B cell (primary cell): ENCODE measurements around the gene TRIM28. TPM values are rescaled to one million over a fixed set of nuclear protein-coding genes. Genes with fewer than 3 reads are reported as not detected.

Source experiments
- ATAC-seq: fragments of 200-7000 bp; cut with Tn5 transposase; one replicate; pipeline ENCODE4 v1.10.0; 2021; ENCODE audit warnings: low read depth, mild to moderate bottlenecking, moderate number of reproducible peaks, moderate library complexity
- CTCF ChIA-PET: fragments of 350-600 bp; sonication (Branson Sonifier 250); formaldehyde crosslinking; loops from one replicate; lab custom pipeline; 2021; ENCODE audit warnings: antibody characterized with exemption, inconsistent platforms; lab: Charles Lee
- POLR2A ChIA-PET: fragments of 350-600 bp; sonication (Branson Sonifier 250); formaldehyde crosslinking; loops from one replicate; lab custom pipeline; 2021; ENCODE audit warnings: antibody characterized with exemption; lab: Charles Lee
- DNase-seq: peaks from one replicate; pipeline ENCODE4 v3.0.0; 2013
- H2AFZ ChIP-seq: 2 replicates; pipeline ENCODE4 v1.6.1; 2012; ENCODE audit warnings: mild to moderate bottlenecking, low read depth, low read length; ENCODE audit not compliant: insufficient read depth, poor library complexity, severe bottlenecking
- H3K27ac ChIP-seq, 2 donors: 1 replicate in 1 of 2; 2 replicates in 1 of 2; pipeline ENCODE4 v1.5.1; 2012 to 2013; ENCODE audit warnings: low read length in 2 of 2, mild to moderate bottlenecking in 2 of 2, moderate library complexity in 1 of 2
- H3K27me3 ChIP-seq, 4 experiments: fragments of 200-600 bp in 1 of 4; sonication (generic) in 1 of 4; replicated peaks in 1 of 4; 1 replicate in 2 of 4; 2 replicates in 2 of 4; pipeline versions ENCODE4 v1.6.1 to v1.7.0; 2013 to 2016; ENCODE audit warnings: low read length in 3 of 4, mild to moderate bottlenecking in 2 of 4, mixed read lengths in 1 of 4, moderate library complexity in 1 of 4; ENCODE audit not compliant: insufficient read depth in 4 of 4, control insufficient read depth in 3 of 4; ENCODE audit errors: control extremely low read depth in 1 of 4
- H3K36me3 ChIP-seq, 2 experiments: replicated peaks in 1 of 2; 1 replicate in 1 of 2; 2 replicates in 1 of 2; pipeline versions ENCODE4 v1.6.1 to v1.7.1; 2013; ENCODE audit warnings: low read length in 1 of 2; ENCODE audit not compliant: insufficient read depth in 2 of 2, control insufficient read depth in 1 of 2; ENCODE audit errors: control extremely low read depth in 1 of 2, extremely low read depth in 1 of 2
- H3K4me1 ChIP-seq, 2 donors: fragments of 200-600 bp in 1 of 2; sonication (generic) in 1 of 2; 1 replicate in 1 of 2; 2 replicates in 1 of 2; pipeline versions ENCODE4 v1.5.1 to v1.6.1; 2013 to 2017; ENCODE audit warnings: low read length in 2 of 2; ENCODE audit not compliant: control insufficient read depth in 2 of 2, insufficient read depth in 2 of 2
- H3K4me2 ChIP-seq: replicated peaks from 2 replicates; pipeline ENCODE3; 2012; ENCODE audit warnings: mild to moderate bottlenecking, low read depth, low read length; ENCODE audit not compliant: poor library complexity, severe bottlenecking
- H3K4me3 ChIP-seq, 5 experiments: fragments of 200-600 bp in 1 of 5; sonication (generic) in 1 of 5; 1 replicate in 3 of 5; 2 replicates in 2 of 5; pipeline versions ENCODE4 v1.5.1 to v1.7.0; 2011 to 2016; ENCODE audit warnings: low read length in 4 of 5, mild to moderate bottlenecking in 4 of 5, low read depth in 2 of 5, control low read depth in 1 of 5, moderate library complexity in 1 of 5; ENCODE audit not compliant: insufficient read depth in 1 of 5; ENCODE audit errors: control extremely low read depth in 1 of 5, extremely low read depth in 1 of 5
- H3K79me2 ChIP-seq: fragments of 200-600 bp; sonication (generic); one replicate; pipeline ENCODE4 v1.6.0; 2016; ENCODE audit warnings: low read length; ENCODE audit not compliant: control insufficient read depth, insufficient read depth
- H3K9ac ChIP-seq: fragments of 200-600 bp; sonication (generic); 2 replicates; pipeline ENCODE4 v1.6.1; 2017; ENCODE audit warnings: mild to moderate bottlenecking, low read length, moderate library complexity
- H3K9me3 ChIP-seq, 3 donors: one replicate each; pipeline versions ENCODE4 v1.6.1 to v1.7.1; 2013; ENCODE audit warnings: low read length in 2 of 3; ENCODE audit not compliant: control insufficient read depth in 2 of 3, insufficient read depth in 1 of 3; ENCODE audit errors: control extremely low read depth in 1 of 3
- H4K20me1 ChIP-seq: 2 replicates; pipeline ENCODE4 v1.6.0; 2012; ENCODE audit warnings: mild to moderate bottlenecking, low read length; ENCODE audit not compliant: insufficient read depth, control insufficient read depth, poor library complexity, severe bottlenecking
- H3K27ac Mint-ChIP-seq: one replicate; pipeline ENCODE4 v1.8.0; 2021; ENCODE audit warnings: mixed read lengths
- H3K27me3 Mint-ChIP-seq: one replicate; pipeline ENCODE4 v1.8.0; 2021; ENCODE audit warnings: mixed read lengths
- H3K4me1 Mint-ChIP-seq: one replicate; pipeline ENCODE4 v1.8.0; 2021; ENCODE audit warnings: mixed read lengths
- H3K4me3 Mint-ChIP-seq: one replicate; pipeline ENCODE4 v1.8.0; 2021; ENCODE audit warnings: mixed read lengths
- H3K9me3 Mint-ChIP-seq: one replicate; pipeline ENCODE4 v1.8.0; 2022; ENCODE audit warnings: mixed read lengths; ENCODE audit not compliant: insufficient read depth
- CTCF ChIP-seq: fragments of 200-600 bp; IDR thresholded peaks from one replicate; pipeline ENCODE4 v1.8.0; 2022; ENCODE audit warnings: antibody characterized with exemption, mild to moderate bottlenecking
- EZH2 ChIP-seq: IDR thresholded peaks from 2 replicates; pipeline ENCODE4 v1.6.1; 2012; ENCODE audit warnings: borderline replicate concordance, low read depth, mild to moderate bottlenecking, moderate library complexity, low read length; ENCODE audit not compliant: insufficient read depth, poor library complexity, severe bottlenecking
- WGBS: methylation state at CpG from one replicate; pipeline ENCODE4 v1.1.5; 2013; ENCODE audit warnings: missing lambda C conversion rate; ENCODE audit not compliant: insufficient coverage; 5-methylcytosine and 5-hydroxymethylcytosine counted together
- intact Hi-C: fragments of 100-400 bp; cut with micrococcal nuclease; formaldehyde crosslinking; loops from one replicate; pipeline ENCODE4 v1.10.0; 2022
- polyA plus RNA-seq: library from polyadenylated mRNA; depleted of rRNA; stranded (reverse); fragments of >200 nt; gene quantifications from 2 replicates; pipeline ENCODE4 v1.2.3, GENCODE V29; 2012
- total RNA-seq, 2 donors: library from RNA; stranded (reverse); fragments of 120-200 nt in 1 of 2; gene quantifications; 1 replicate in 1 of 2; 2 replicates in 1 of 2; pipeline versions ENCODE4 v1.2.3 to v1.2.4, GENCODE V29; 2013 to 2022

Gene TRIM28
- total and polyA plus RNA-seq, 2 donors (not counting 1 experiment from before 2014, with no cell fraction given): 370 to 569 TPM

GRCh38 chr19:58560007-58560887, 16.4 kb downstream of the TRIM28 start:
- peaks cover 28% of the 10 kb centered on the region for H3K79me2 ChIP-seq
- peak overlapping the region; percentile 89 for H2AFZ ChIP-seq
- DNase-seq (no peak), ATAC-seq (no peak)
- H3K27ac Mint-ChIP-seq: peak overlapping the region; percentile 98
- H3K9me3 ChIP-seq: peaks cover 0 to 9% (median 0%) of the 10 kb centered on the region in 3 donors
- POLR2A ChIA-PET: interaction anchor here (0.6 to 3.5 kb wide), 4 partner anchors 12 to 40 kb away, joined by 3 to 23 read pairs (median 8); partner anchors contain the start of genes MZF1 and ZBTB45
- peak overlapping the region; percentile 97 for H3K4me2 ChIP-seq
- peaks cover 4 to 12% of the 10 kb centered on the region in 2 experiments for H3K36me3 ChIP-seq
- H3K27ac ChIP-seq: peak overlapping the region; percentile 74 to 98
- peaks cover 73% of the 10 kb centered on the region for H3K4me1 Mint-ChIP-seq
- no peak for TF ChIP-seq CTCF
- no peak for TF ChIP-seq EZH2
- peaks cover 16% of the 10 kb centered on the region for H4K20me1 ChIP-seq
- H3K27me3 Mint-ChIP-seq: no peaks in the 10 kb centered on the region
- CTCF ChIA-PET: interaction anchor here (0.5 to 3.3 kb wide), 4 partner anchors 12 to 644 kb away, joined by 3 to 10 read pairs (median 6); partner anchors contain the start of genes MZF1, ZBTB45 and ZNF417
- peak overlapping the region; percentile 96 for H3K4me3 Mint-ChIP-seq
- WGBS: 87% methylated on average over 7 of the region's 8 CpGs
- H3K4me3 ChIP-seq: peak overlapping the region in 3 of 5 experiments; percentile 84 to 95 (median 93)
- peaks cover 40 to 59% of the 10 kb centered on the region in 2 donors for H3K4me1 ChIP-seq
- no peaks in the 10 kb centered on the region for H3K27me3 ChIP-seq
- intact Hi-C loops: no loop called here
- no peaks in the 10 kb centered on the region for H3K9me3 Mint-ChIP-seq
- H3K9ac ChIP-seq: peak overlapping the region; percentile 90

GRCh38 chr19:58560921-58561320, 17.1 kb downstream of the TRIM28 start:
- H3K9ac ChIP-seq: no peak overlapping the region
- DNase-seq (no peak), ATAC-seq (no peak)
- peaks cover 35 to 54% of the 10 kb centered on the region in 2 donors for H3K4me1 ChIP-seq
- no peak overlapping the region for H3K27ac ChIP-seq
- peaks cover 21% of the 10 kb centered on the region for H3K79me2 ChIP-seq
- peak overlapping the region; percentile 56 for H3K27ac Mint-ChIP-seq
- H3K4me2 ChIP-seq: no peak overlapping the region
- H3K36me3 ChIP-seq: peaks cover 4 to 11% of the 10 kb centered on the region in 2 experiments
- H3K4me3 Mint-ChIP-seq: peak overlapping the region; percentile 96
- H3K4me3 ChIP-seq: no peak overlapping the region
- peaks cover 0 to 9% (median 0%) of the 10 kb centered on the region in 3 donors for H3K9me3 ChIP-seq
- H3K27me3 ChIP-seq: no peaks in the 10 kb centered on the region
- H2AFZ ChIP-seq: no peak overlapping the region
- ChIA-PET CTCF (interaction anchor here (0.5 to 3.3 kb wide), 4 partner anchors 11 to 644 kb away, joined by 3 to 10 read pairs (median 4); partner anchors contain the start of genes MZF1, ZBTB45 and ZNF417), POLR2A (interaction anchor here (0.9 to 3.5 kb wide), 3 partner anchors 12 to 41 kb away, joined by 3 to 23 read pairs (median 5); partner anchors contain the start of genes MZF1, TRIM28 and ZBTB45)
- no peaks in the 10 kb centered on the region for H3K9me3 Mint-ChIP-seq
- TF ChIP-seq EZH2 (no peak), CTCF (no peak)
- intact Hi-C loops: no loop called here
- no peaks in the 10 kb centered on the region for H3K27me3 Mint-ChIP-seq
- H4K20me1 ChIP-seq: peaks cover 16% of the 10 kb centered on the region
- H3K4me1 Mint-ChIP-seq: peaks cover 70% of the 10 kb centered on the region
